Measurements from ENCODE around the gene KIAA1755.
"Not testable (repeated sequence)": the region's sequence is repeated elsewhere in the genome, so short reads cannot be mapped to it uniquely, and the experiment has no call there.

KIAA1755 gene

GRCh38 chr20:38249536-38250310 lies 10.8 kb downstream of the KIAA1755 start:
- DNase-seq (ENCODE audit: low spot score in 2 of 2): no peak
- H3K9me3 ChIP-seq: no peaks in the 10 kb centered on the region
- H3K4me1 ChIP-seq: no peaks in the 10 kb centered on the region
- H3K4me3 ChIP-seq: no peak overlapping the region
- in situ Hi-C loops (cut with MboI; ENCODE audit: low sequenced_read_pairs): loop anchor here (10.0 kb wide), 1 partner anchor 55 kb away; the partner anchor contains the start of gene BPI
- H3K36me3 ChIP-seq (replicated peaks): no peaks in the 10 kb centered on the region
- H3K27me3 ChIP-seq (ENCODE audit: low read depth): no peaks in the 10 kb centered on the region

- Histone ChIP-seq H3K36me3 (replicated peaks) (no peaks in the 10 kb centered on the region), H3K27me3 (ENCODE audit: low read depth) (no peaks in the 10 kb centered on the region), H3K4me1 (no peaks in the 10 kb centered on the region), H3K4me3 (no peak overlapping the region), H3K9me3 (peaks cover 3% of the 10 kb centered on the region)
- in situ Hi-C loops (cut with MboI; ENCODE audit: low sequenced_read_pairs): loop anchor here (10.0 kb wide), 1 partner anchor 57 kb away; the partner anchor contains the start of gene BPI
- DNase-seq (ENCODE audit: low spot score in 2 of 2): no peak
These were observed 12.4 kb downstream of the KIAA1755 start for GRCh38 chr20:38248133-38248532.

- H3K27me3 ChIP-seq (ENCODE audit: low read depth); H3K9me3 ChIP-seq; H3K4me1 ChIP-seq; DNase-seq (ENCODE audit: low spot score in 2 of 2); H3K36me3 ChIP-seq (replicated peaks); H3K4me3 ChIP-seq: not testable (repeated sequence)
- in situ Hi-C loops (cut with MboI; ENCODE audit: low sequenced_read_pairs): loop anchor here (10.0 kb wide), 1 partner anchor 57 kb away; the partner anchor contains the start of gene BPI
These were observed 12.8 kb downstream of the KIAA1755 start for GRCh38 chr20:38247725-38248124.

- Histone ChIP-seq H3K27me3 (ENCODE audit: low read depth) (no peaks in the 10 kb centered on the region), H3K36me3 (replicated peaks) (no peaks in the 10 kb centered on the region), H3K4me1 (no peaks in the 10 kb centered on the region), H3K4me3 (no peak overlapping the region), H3K9me3 (peaks cover 11% of the 10 kb centered on the region)
- DNase-seq (ENCODE audit: low spot score in 2 of 2): no peak
- in situ Hi-C loops (cut with MboI; ENCODE audit: low sequenced_read_pairs): loop anchor here (10.0 kb wide), 1 partner anchor 58 kb away; the partner anchor contains the start of gene BPI
These were observed 13.4 kb downstream of the KIAA1755 start for GRCh38 chr20:38247166-38247509.

GRCh38 chr20:38246357-38247165 lies 14.0 kb downstream of the KIAA1755 start:
- Histone ChIP-seq H3K4me3 (no peak overlapping the region), H3K36me3 (replicated peaks) (no peaks in the 10 kb centered on the region), H3K4me1 (no peaks in the 10 kb centered on the region), H3K27me3 (ENCODE audit: low read depth) (no peaks in the 10 kb centered on the region), H3K9me3 (peaks cover 13% of the 10 kb centered on the region)
- in situ Hi-C loops (cut with MboI; ENCODE audit: low sequenced_read_pairs): loop anchor here (10.0 kb wide), 1 partner anchor 58 kb away; the partner anchor contains the start of gene BPI
- no peak for DNase-seq (ENCODE audit: low spot score in 2 of 2)

- no peaks in the 10 kb centered on the region for H3K27me3 ChIP-seq (ENCODE audit: low read depth)
- peaks cover 13% of the 10 kb centered on the region for H3K9me3 ChIP-seq
- in situ Hi-C loops (cut with MboI; ENCODE audit: low sequenced_read_pairs): loop anchor here (10.0 kb wide), 1 partner anchor 59 kb away; the partner anchor contains the start of gene BPI
- no peaks in the 10 kb centered on the region for H3K4me1 ChIP-seq
- no peak for DNase-seq (ENCODE audit: low spot score in 2 of 2)
- H3K4me3 ChIP-seq: no peak overlapping the region
- no peaks in the 10 kb centered on the region for H3K36me3 ChIP-seq (replicated peaks)
These were observed 14.8 kb downstream of the KIAA1755 start for GRCh38 chr20:38245753-38246152.

- no peak for DNase-seq (ENCODE audit: low spot score in 2 of 2)
- no peaks in the 10 kb centered on the region for H3K36me3 ChIP-seq (replicated peaks)
- in situ Hi-C loops (cut with MboI; ENCODE audit: low sequenced_read_pairs): loop anchor here (10.0 kb wide), 1 partner anchor 61 kb away; the partner anchor contains the start of gene BPI
- H3K4me3 ChIP-seq: no peak overlapping the region
- peaks cover 13% of the 10 kb centered on the region for H3K9me3 ChIP-seq
- no peaks in the 10 kb centered on the region for H3K27me3 ChIP-seq (ENCODE audit: low read depth)
- H3K4me1 ChIP-seq: no peaks in the 10 kb centered on the region
These were observed 16.9 kb downstream of the KIAA1755 start for GRCh38 chr20:38243709-38244020.

GRCh38 chr20:38242848-38243708 lies 17.5 kb downstream of the KIAA1755 start:
- in situ Hi-C loops (cut with MboI; ENCODE audit: low sequenced_read_pairs): loop anchor here (10.0 kb wide), 1 partner anchor 62 kb away; the partner anchor contains the start of gene BPI
- DNase-seq (ENCODE audit: low spot score in 2 of 2): peak in 1 of 2 experiments; percentile 41

GRCh38 chr20:38241201-38241600 lies 19.3 kb downstream of the KIAA1755 start:
- Histone ChIP-seq H3K4me3 (no peak overlapping the region), H3K36me3 (replicated peaks) (no peaks in the 10 kb centered on the region), H3K9me3 (peaks cover 13% of the 10 kb centered on the region), H3K27me3 (ENCODE audit: low read depth) (0 out of 2 replicates have a peak, but pooled peaks cover 4% of the 10 kb centered on the region), H3K4me1 (no peaks in the 10 kb centered on the region)
- in situ Hi-C loops (cut with MboI; ENCODE audit: low sequenced_read_pairs): loop anchor here (10.0 kb wide), 1 partner anchor 64 kb away; the partner anchor contains the start of gene BPI
- no peak for DNase-seq (ENCODE audit: low spot score in 2 of 2)

More at GRCh38 chr20:38242848-38243708, 17.5 kb downstream of the KIAA1755 start:
- Histone ChIP-seq H3K4me1 (no peaks in the 10 kb centered on the region), H3K27me3 (ENCODE audit: low read depth) (no peaks in the 10 kb centered on the region), H3K36me3 (replicated peaks) (no peaks in the 10 kb centered on the region), H3K4me3 (no peak overlapping the region), H3K9me3 (peaks cover 13% of the 10 kb centered on the region)

GRCh38 chr20:38239441-38239840 lies 21.1 kb downstream of the KIAA1755 start:
- no peak for DNase-seq (ENCODE audit: low spot score in 2 of 2)
- Histone ChIP-seq H3K9me3 (peaks cover 13% of the 10 kb centered on the region), H3K4me1 (no peaks in the 10 kb centered on the region), H3K27me3 (ENCODE audit: low read depth) (peaks cover 4% of the 10 kb centered on the region; the same call in 1 of the 2 replicates), H3K36me3 (replicated peaks) (no peaks in the 10 kb centered on the region), H3K4me3 (no peak overlapping the region)
- in situ Hi-C loops (cut with MboI; ENCODE audit: low sequenced_read_pairs): no loop called here

GRCh38 chr20:38238829-38239228 lies 21.7 kb downstream of the KIAA1755 start:
- H3K4me3 ChIP-seq: no peak overlapping the region
- no peaks in the 10 kb centered on the region for H3K4me1 ChIP-seq
- H3K36me3 ChIP-seq (replicated peaks): no peaks in the 10 kb centered on the region
- peaks cover 13% of the 10 kb centered on the region for H3K9me3 ChIP-seq
- H3K27me3 ChIP-seq (ENCODE audit: low read depth): peaks cover 4% of the 10 kb centered on the region; the same call in 1 of the 2 replicates
- in situ Hi-C loops (cut with MboI; ENCODE audit: low sequenced_read_pairs): no loop called here
- DNase-seq (ENCODE audit: low spot score in 2 of 2): no peak

- H3K27me3 ChIP-seq (ENCODE audit: low read depth): peaks cover 4% of the 10 kb centered on the region; the same call in 1 of the 2 replicates
- in situ Hi-C loops (cut with MboI; ENCODE audit: low sequenced_read_pairs): no loop called here
These were observed 23.2 kb downstream of the KIAA1755 start for GRCh38 chr20:38237381-38237780.

GRCh38 chr20:38231531-38232121 lies 28.9 kb downstream of the KIAA1755 start:
- in situ Hi-C loops (cut with MboI; ENCODE audit: low sequenced_read_pairs): no loop called here

More at GRCh38 chr20:38237381-38237780, 23.2 kb downstream of the KIAA1755 start:
- Histone ChIP-seq H3K4me1 (no peaks in the 10 kb centered on the region), H3K4me3 (no peak overlapping the region), H3K36me3 (replicated peaks) (no peaks in the 10 kb centered on the region), H3K9me3 (peaks cover 2% of the 10 kb centered on the region)
- no peak for DNase-seq (ENCODE audit: low spot score in 2 of 2)

More at GRCh38 chr20:38231531-38232121, 28.9 kb downstream of the KIAA1755 start:
- no peak for DNase-seq (ENCODE audit: low spot score in 2 of 2)
- Histone ChIP-seq H3K9me3 (no peaks in the 10 kb centered on the region), H3K4me1 (no peaks in the 10 kb centered on the region), H3K27me3 (ENCODE audit: low read depth) (no peaks in the 10 kb centered on the region; the same call in 1 of the 2 replicates), H3K4me3 (no peak overlapping the region), H3K36me3 (replicated peaks) (no peaks in the 10 kb centered on the region)

Measured in HAP-1 (cell line).